ENCODE data around the gene JAML.

Gene JAML

DNA sequence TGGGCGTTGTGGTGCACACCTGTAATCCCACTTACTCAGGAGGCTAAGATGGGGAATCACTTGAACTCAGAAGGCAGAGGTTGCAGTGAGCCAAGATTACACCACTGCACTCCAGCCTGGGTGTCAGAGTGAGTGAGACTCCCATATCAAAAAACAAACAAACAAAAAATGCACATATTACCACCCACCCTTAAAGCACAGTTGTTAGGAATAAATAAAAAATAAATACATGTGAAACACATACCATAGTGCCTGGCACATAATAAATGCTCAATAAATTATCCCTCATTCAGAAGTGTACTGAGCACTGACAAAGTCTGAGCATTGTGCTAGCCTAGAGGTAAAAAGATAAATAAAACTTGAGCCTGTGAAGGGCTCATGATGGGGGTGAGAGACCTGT, 9.0 kb upstream of the JAML start:
- DNase-seq (ENCODE audit: low read depth) = no peak
- TF ChIP-seq, protein P1, sequence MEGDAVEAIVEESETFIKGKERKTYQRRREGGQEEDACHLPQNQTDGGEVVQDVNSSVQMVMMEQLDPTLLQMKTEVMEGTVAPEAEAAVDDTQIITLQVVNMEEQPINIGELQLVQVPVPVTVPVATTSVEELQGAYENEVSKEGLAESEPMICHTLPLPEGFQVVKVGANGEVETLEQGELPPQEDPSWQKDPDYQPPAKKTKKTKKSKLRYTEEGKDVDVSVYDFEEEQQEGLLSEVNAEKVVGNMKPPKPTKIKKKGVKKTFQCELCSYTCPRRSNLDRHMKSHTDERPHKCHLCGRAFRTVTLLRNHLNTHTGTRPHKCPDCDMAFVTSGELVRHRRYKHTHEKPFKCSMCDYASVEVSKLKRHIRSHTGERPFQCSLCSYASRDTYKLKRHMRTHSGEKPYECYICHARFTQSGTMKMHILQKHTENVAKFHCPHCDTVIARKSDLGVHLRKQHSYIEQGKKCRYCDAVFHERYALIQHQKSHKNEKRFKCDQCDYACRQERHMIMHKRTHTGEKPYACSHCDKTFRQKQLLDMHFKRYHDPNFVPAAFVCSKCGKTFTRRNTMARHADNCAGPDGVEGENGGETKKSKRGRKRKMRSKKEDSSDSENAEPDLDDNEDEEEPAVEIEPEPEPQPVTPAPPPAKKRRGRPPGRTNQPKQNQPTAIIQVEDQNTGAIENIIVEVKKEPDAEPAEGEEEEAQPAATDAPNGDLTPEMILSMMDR (conservative IDR thresholded peaks at IDR 0.05; ENCODE audit: control insufficient read depth, insufficient read depth, low read depth, low read length) = no peak
- no peak overlapping the region for H3K4me3 ChIP-seq (ENCODE audit: control insufficient read depth, low read depth, low read length)

DNA sequence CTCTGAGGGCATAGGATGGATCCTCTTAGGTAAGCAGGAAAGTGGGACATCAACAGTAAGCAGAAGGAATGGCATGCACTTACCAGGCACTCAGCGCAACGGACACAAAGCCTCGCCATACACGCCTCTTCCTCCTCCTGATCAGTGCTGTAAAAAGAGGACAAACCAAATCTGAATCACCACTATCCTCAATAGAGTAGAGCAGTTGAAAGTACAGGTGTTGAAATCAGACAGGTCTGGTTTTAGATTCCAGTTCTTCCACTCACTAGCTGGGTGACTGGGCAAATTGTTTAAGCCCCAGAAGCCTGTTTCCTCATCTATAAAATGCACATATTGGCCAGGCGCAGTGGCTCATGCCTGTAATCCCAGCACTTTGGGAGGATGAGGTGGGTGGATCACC, 8.6 kb upstream of the JAML start:
- DNase-seq (ENCODE audit: low read depth) = no peak
- no peak overlapping the region for H3K4me3 ChIP-seq (ENCODE audit: control insufficient read depth, low read depth, low read length)
- TF ChIP-seq, protein P1 (conservative IDR thresholded peaks at IDR 0.05; ENCODE audit: control insufficient read depth, insufficient read depth, low read depth, low read length) = no peak

DNA sequence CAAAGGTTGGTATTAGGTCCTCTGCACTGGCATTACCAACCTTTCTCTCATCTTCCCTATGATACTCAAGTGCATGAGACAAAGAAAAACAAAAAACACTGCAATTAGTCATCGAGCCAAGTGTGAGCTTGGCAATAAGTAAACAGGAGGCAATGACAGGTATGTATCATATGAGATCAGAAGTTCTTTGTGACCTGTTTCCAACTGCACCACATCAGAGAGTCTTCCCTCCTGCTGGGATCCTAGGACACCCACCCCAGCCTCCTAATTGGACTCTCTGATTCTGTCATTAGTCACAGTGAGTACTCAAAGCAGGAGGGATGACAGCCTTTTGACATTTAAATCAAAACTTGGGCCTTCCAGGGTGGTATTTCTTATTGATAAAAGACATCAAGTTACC, 7.8 kb upstream of the JAML start:
- H3K4me3 ChIP-seq (ENCODE audit: control insufficient read depth, low read depth, low read length) = no peak overlapping the region
- TF ChIP-seq, protein P1 (conservative IDR thresholded peaks at IDR 0.05; ENCODE audit: control insufficient read depth, insufficient read depth, low read depth, low read length) = no peak
- DNase-seq (ENCODE audit: low read depth) = no peak

DNA sequence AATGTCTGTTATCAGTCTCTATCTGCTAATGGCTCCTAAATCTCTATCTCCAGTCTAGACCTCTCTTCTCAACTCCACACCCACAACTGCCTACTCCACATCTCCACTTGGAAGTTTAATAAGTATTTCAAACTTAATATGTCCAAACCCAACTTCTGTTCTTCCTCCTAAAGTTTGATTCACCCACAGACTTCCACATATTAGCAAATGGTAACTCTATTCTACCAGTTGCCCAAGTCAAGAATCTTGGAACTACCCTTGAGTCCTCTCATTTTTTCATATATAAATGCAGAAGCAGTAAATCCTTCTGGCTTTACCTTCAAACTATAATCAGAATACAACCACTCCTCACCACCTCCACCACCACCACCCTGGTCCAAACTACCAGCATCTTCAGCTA, 6.7 kb upstream of the JAML start:
- no peak for DNase-seq (ENCODE audit: low read depth)
- TF ChIP-seq, protein P1 (conservative IDR thresholded peaks at IDR 0.05; ENCODE audit: control insufficient read depth, insufficient read depth, low read depth, low read length) = no peak
- H3K4me3 ChIP-seq (ENCODE audit: control insufficient read depth, low read depth, low read length) = no peak overlapping the region

DNA sequence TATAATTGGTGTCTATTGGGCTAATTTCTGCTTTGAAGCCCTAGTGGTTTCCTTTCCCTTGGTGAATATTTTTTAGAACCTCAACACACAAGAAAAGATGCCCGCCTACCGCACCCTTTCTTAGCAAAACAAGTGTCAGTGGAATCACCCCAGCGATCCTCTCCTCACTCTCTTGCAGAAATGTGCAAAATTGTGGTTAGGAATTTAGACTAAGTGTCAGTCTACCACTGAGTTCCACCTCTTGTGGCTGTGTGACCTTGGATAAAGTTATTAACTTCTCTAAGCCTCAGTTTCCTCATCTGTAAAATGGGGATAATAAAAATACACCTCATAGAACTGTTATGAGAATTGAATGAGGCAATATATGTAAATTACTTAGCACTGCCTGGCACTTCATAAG, 5.3 kb upstream of the JAML start:
- DNase-seq (ENCODE audit: low read depth) = no peak
- TF ChIP-seq, protein P1 (conservative IDR thresholded peaks at IDR 0.05; ENCODE audit: control insufficient read depth, insufficient read depth, low read depth, low read length) = no peak
- no peak overlapping the region for H3K4me3 ChIP-seq (ENCODE audit: control insufficient read depth, low read depth, low read length)

DNA sequence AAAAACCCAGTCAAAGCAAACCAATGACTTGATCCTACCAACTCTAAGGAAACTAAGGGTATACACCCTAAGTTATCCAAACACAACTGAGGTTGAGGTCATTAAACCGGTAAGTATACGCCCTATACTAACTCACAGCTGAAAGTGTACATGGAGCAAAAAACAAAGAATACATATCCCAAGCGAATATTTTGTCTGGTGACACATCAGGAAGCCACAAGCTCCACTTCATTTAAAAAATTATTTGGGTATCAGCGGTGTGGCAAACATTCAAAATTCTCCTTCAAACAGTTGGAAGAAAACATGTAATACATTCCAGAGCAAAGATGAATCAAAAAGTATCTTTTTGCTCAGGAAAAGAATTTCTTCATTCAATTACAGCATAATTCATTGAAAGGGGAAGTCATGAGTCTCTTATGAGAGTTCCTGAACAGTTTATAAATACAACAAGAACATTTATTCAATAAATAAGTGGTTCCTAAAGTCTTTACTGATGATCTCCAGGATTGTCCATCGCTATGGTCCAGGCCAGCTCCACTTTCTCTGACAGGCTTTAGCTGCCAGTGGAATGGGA, 4.5 kb upstream of the JAML start:
- DNase-seq (ENCODE audit: low read depth) = no peak
- H3K4me3 ChIP-seq (ENCODE audit: control insufficient read depth, low read depth, low read length) = no peak overlapping the region
- TF ChIP-seq, protein P1 (conservative IDR thresholded peaks at IDR 0.05; ENCODE audit: control insufficient read depth, insufficient read depth, low read depth, low read length) = no peak
